Smooth muscle cell of the brain vasculature (primary cell): Measurements from ENCODE around the gene CNTNAP2.
"Not testable (repeated sequence)": the region's sequence is repeated elsewhere in the genome, so short reads cannot be mapped to it uniquely, and the experiment has no call there.

Source experiments
- DNase-seq: peaks from one replicate; pipeline ENCODE4 v3.0.0-alpha.2; 2012; ENCODE audit warnings: low read depth, low spot score

The CNTNAP2 gene

GRCh38 chr7:146878901-146879300 is 762.3 kb downstream of the CNTNAP2 start:
- no peak for DNase-seq

GRCh38 chr7:146885231-146885630 is 768.6 kb downstream of the CNTNAP2 start:
- DNase-seq = no peak

DNA sequence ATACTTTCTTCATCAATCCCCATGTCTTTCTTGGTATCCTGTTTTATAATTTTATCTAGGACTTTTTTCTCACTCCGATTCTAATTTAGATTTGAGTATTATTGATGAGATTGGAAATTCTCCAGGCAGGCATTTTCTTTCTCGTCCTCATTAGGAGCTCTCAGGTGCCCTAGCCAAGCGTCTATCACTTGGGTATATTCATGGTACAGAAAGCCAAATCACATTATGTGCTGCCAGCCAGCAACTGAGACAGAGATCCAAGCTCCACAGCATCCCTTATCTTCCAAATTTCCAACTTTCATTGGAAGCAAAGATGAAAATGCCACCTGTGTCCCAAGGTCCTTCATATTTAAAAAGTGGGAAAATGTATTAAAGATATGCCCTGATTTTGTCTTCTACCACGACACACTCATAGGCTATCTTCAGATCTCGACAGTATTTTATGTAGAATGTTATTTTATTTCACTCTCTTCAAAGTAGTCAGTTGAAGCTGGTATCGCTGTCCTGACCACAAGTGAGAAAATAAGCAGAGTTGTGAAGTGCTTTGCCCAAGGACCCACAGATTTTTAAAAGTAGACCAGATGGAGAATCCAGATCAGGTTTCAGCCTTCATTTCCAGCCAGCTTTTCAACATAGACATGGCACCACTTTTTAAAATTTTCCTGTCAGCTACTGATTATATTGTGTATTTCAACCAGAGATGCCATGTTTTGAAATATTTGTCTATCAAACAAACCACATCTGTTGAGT is 773.4 kb downstream of the CNTNAP2 start:
- DNase-seq = no peak

DNA sequence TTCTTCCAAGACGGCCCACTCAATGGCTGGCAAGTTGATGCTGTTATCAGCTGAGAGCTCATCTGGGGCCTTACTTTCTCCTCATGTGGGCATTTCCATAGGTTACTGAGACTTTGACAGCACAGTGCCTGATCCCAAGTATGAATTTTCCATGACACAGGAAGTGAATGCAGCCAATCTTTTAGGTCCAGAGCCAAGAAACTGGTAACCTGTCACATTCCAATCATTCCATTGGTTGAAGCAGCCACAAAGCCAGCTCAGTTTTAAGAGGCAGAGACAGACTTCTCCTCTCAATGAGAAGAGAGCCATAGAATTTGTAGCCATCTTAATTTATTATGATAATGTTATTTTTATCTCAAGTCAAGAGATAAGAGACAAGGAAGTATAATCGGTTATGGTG is 775.5 kb downstream of the CNTNAP2 start:
- DNase-seq = no peak

GRCh38 chr7:146894927-146895326 is 778.3 kb downstream of the CNTNAP2 start:
- DNase-seq = no peak

GRCh38 chr7:146902266-146902665 is 785.7 kb downstream of the CNTNAP2 start:
- DNase-seq = no peak

DNA sequence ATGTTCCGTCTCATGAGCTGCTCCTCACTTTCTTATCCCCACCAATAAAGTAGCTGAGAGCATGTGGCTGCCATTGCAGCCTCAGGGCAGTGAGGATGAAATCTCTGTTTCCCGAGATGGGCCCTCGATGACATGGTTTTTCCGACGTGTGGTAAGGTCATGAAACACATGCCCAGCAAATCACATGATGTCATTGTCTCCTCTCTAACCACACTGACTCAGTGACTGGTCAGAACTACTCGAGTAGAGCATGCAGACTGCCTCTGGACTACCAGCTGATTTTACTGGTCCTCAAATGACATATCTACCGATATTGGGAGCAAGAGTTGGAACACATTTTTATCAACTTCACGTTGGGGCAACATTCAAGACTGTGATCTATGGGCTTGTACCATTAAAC is 786.1 kb downstream of the CNTNAP2 start:
- no peak for DNase-seq

DNA sequence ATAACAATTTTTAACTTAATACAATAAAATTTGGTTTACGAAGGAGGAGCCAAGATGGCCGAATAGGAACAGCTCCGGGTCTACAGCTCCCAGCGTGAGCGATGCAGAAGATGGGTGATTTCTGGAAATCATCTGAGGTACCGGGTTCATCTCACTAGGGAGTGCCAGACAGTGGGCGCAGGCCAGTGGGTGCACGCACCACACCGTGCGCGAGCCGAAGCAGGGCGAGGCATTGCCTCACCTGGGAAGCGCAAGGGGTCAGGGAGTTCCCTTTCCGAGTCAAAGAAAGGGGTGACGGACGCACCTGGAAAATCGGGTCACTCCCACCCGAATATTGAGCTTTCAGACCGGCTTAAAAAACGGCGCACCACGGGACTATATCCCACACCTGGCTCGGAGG is 789.1 kb downstream of the CNTNAP2 start:
- not testable (repeated sequence) for DNase-seq

DNA sequence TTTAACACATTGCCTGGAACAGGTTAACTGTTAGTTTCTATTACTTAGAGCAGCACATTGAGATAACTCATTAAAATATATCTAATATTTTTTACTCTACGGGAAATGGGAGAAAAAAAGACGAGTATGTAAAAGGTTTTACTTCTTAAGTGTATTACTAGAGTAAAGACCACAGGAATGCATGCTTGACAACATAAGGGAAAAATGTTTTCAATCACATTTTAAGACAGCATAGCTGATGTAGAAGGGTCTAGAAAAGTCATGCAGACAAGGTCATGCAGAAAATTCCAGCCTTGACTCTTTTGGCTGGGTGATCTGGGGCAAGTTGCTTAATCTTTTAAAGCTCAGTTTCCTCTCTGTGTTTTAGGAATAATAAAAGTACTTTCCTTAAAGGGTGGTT is 806.2 kb downstream of the CNTNAP2 start:
- no peak for DNase-seq

- no peak for DNase-seq
Observed at GRCh38 chr7:146926841-146927240, 810.2 kb downstream of the CNTNAP2 start.

DNA sequence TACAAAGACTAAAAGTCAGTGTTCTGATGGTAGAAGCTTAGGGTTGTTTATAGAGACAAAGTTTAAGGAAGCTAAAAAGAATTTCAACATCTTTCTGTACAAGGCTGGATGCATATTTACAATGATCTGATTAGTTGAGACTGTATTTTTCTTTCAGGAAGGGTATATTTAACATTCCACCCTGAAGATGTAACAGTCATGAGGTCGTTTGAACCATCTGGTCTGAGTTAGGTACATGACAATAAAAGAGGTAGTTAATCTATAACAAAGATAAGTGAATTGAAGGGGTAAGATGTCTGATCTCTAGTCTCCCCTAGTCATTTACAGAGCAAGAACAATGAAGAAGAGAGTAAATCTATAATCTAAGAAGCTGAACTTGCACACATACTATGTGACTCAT is 821.2 kb downstream of the CNTNAP2 start:
- no peak for DNase-seq

DNA sequence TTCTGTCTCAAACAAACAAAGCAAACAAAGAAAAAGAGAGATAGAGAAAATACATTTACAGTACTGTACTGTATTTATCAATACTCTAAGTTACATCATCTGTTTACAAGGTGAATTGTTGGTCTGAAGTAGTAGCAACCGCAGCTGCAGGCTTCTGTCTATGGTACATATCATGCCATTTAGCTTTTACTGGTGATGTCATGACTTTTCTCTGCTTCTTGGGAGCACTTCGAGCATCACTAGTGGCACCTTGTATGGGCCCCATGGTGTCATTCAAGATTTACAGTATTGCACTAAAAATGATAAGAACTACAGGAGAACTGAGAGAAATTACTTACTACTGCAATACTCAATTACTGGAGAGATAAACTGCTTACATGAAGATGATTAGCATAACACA is 826.9 kb downstream of the CNTNAP2 start:
- DNase-seq = no peak

DNA sequence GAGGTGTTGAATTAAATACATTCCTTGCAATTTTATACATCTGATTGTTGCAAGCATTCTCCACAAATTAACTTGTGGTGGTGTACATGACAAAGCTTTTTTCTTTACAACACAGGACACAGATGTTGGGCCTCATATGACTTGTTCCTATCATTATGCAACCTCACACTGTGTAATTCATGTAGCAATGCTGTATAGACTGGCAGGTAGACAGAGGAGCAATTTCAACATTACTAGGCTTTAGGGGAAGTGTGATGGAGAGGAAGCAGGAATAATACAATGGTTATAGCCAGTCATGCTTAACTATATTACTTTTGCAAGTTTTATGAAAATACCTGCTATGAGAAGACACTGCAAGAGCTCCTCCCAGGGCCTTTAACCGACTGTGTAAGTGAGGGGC is 832.1 kb downstream of the CNTNAP2 start:
- DNase-seq = no peak

DNA sequence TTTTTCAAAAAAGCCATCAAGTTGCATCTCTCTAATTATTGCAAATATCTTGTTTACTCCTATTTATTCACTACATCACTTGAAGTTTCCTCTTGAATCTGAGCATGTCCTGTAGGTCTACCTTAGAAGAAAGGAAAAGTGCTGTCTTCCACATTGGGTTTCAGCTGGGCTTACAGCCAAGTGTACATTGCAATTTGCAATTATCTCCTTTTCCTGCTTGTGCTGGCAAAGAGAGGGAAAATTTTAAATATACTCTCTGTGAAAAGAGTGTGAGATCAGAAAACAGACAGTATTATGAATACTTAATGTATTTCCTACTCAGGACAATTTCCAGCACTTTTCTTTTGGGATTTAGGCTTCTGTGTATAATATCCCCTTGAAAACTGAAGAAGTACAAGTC is 839.7 kb downstream of the CNTNAP2 start:
- no peak for DNase-seq

DNA sequence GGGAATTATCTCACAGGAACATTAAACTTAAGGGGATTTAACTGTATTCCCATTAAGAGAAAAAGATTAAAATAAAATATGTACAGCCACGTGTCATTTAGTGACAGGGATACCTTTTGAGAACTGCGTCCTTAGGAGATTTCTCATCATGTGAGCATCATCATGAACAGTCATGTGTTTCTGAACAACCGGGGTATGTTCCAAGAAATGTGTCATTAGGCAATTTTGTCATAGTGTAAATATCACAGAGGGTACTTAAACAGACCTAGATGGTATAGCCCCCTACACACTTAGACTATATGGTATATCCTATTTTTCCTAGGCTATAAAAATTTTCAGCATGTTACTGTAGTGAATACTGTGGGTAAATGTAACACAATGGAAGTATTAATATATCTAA is 840.3 kb downstream of the CNTNAP2 start:
- no peak for DNase-seq

DNA sequence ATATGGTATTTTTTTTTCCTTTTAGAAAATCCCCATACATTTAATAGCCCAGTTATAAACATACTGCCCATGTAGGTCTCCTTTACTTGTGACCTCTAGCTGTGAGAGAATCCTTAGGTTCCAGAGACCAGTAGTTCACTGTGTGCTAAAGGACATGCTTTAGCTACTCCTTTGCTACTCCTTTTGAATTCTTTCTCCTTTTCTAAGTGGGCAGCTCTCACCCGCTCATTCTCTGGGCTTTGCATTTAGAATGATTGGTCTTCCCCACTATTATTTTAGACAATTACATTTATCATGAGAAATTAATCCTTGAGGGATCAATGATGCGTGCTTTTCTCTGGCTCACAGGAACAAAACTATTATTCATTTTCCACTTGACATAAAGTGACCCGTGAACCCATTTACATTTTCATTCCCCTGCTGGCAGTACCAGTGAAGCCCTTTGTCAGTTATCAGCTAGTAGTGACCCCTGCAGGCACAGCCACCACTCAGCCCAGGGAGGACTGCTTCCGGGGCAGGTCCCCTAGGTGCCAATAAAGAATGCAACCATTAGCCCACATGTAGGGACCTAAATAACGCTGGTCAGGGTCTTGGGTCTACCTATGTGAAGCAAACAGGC is 844.3 kb downstream of the CNTNAP2 start:
- DNase-seq = no peak

- DNase-seq = peak; percentile 26
Observed at GRCh38 chr7:146961617-146962016, 845.0 kb downstream of the CNTNAP2 start.

DNA sequence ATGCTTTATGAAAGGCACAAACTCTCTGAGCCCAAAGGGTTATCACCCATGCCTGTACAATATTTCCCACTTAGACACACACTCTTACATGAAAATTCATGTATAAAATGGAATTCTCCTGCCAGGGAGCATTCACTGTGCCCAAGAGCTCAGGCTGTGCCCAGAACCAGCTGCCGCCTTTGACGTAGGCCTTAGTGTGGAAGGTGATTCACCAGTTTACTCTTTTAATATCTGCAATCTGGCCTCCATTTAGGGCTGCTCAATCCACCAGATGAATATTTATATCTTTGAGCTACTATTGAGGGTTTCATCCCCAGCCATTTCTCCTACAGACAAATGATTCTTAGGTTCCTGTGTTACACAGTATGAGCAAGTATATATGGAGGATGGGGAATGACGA is 849.7 kb downstream of the CNTNAP2 start:
- no peak for DNase-seq

- no peak for DNase-seq
Observed at GRCh38 chr7:146982482-146982881, 865.9 kb downstream of the CNTNAP2 start.

DNA sequence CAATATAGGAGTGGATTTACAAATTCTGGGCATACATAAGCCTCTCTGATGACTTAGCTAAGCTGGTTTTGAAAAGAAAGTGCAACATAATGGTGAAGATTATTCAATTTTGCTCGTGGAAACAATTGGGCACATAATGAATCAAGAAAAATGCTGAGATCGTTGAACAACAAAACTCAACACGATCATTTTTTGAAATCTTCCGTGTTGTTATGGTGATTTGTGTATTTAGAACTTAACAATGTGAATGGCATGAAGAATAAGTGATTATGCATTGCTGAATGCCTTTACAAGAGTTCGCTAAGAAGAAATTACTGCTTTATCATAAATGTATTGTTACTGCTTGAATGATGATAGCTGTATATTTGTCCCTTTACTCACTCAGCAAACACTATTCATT is 875.0 kb downstream of the CNTNAP2 start:
- DNase-seq = no peak

- DNase-seq = no peak
Observed at GRCh38 chr7:146993764-146994163, 877.2 kb downstream of the CNTNAP2 start.

GRCh38 chr7:147008530-147008929 is 891.9 kb downstream of the CNTNAP2 start:
- DNase-seq = no peak

DNA sequence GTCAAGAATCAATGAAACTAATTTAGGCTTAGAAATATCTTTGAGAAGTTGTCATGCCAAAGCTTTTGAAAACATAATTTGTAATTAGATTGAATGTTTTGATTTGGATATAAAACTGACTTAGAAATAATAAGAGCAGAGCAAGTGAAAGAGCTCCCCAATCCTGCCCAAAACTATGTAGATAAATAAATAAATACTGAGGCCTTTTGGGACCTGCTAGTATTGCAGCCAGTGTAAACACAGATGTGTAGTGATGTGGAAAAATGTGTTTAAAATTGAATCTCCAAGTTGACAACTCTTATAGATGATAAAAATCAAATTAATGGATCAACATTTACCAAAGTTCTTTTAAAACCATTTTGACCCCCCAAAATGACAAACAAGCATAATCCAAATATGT is 896.1 kb downstream of the CNTNAP2 start:
- peak; percentile 12 for DNase-seq

DNA sequence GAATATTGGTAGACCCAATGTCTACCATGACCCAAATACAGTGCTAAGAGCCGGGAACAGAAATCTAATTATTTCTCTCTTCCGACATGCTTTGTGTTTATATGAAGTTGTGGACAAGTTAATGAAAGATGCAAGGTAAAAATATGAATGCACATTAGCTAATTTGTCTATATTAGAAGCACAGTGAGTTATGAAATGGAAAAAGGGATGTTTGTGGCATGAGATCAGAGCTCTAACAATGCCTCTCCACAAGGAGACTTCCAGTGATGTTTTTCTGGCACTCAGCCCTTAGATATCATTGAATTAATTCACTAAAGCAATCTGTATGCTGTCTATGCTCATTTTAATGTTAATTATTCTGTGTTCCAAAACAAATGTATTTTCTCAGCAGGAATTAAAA is 897.2 kb downstream of the CNTNAP2 start:
- DNase-seq = no peak
